Measurements from ENCODE around the gene PRXL2C.

PRXL2C gene

GRCh38 chr9:96611302-96611701 lies 43.8 kb downstream of the PRXL2C start:
- peaks cover 31% of the 10 kb centered on the region for H3K4me1 ChIP-seq (ENCODE audit: control insufficient read depth, insufficient read depth, low read length)
- H3K27me3 ChIP-seq (ENCODE audit: control insufficient read depth, insufficient read depth, low read length), result no peaks in the 10 kb centered on the region
- H3K4me3 ChIP-seq (ENCODE audit: low read depth, low read length), result no peak overlapping the region
- no peaks in the 10 kb centered on the region for H3K9me3 ChIP-seq (ENCODE audit: control insufficient read depth, insufficient read depth, low read depth, low read length)
- H3K36me3 ChIP-seq (ENCODE audit: control insufficient read depth, insufficient read depth, low read length), result no peaks in the 10 kb centered on the region
- H3K27ac ChIP-seq (ENCODE audit: low read depth, low read length), result no peak overlapping the region
- no peak overlapping the region for H3K9ac ChIP-seq (ENCODE audit: low read length)

- no peak overlapping the region for H3K4me3 ChIP-seq (ENCODE audit: low read depth, low read length)
- H3K9ac ChIP-seq (ENCODE audit: low read length), result no peak overlapping the region
- H3K36me3 ChIP-seq (ENCODE audit: control insufficient read depth, insufficient read depth, low read length), result no peaks in the 10 kb centered on the region
- no peaks in the 10 kb centered on the region for H3K27me3 ChIP-seq (ENCODE audit: control insufficient read depth, insufficient read depth, low read length)
- peaks cover 36% of the 10 kb centered on the region for H3K4me1 ChIP-seq (ENCODE audit: control insufficient read depth, insufficient read depth, low read length)
- H3K9me3 ChIP-seq (ENCODE audit: control insufficient read depth, insufficient read depth, low read depth, low read length), result no peaks in the 10 kb centered on the region
- H3K27ac ChIP-seq (ENCODE audit: low read depth, low read length), result no peak overlapping the region
Measured at GRCh38 chr9:96609732-96610131, 45.4 kb downstream of the PRXL2C start.

GRCh38 chr9:96607971-96608370 lies 47.1 kb downstream of the PRXL2C start:
- no peak overlapping the region for H3K4me3 ChIP-seq (ENCODE audit: low read depth, low read length)
- no peaks in the 10 kb centered on the region for H3K9me3 ChIP-seq (ENCODE audit: control insufficient read depth, insufficient read depth, low read depth, low read length)
- H3K27me3 ChIP-seq (ENCODE audit: control insufficient read depth, insufficient read depth, low read length), result no peaks in the 10 kb centered on the region
- H3K27ac ChIP-seq (ENCODE audit: low read depth, low read length), result no peak overlapping the region
- peaks cover 25% of the 10 kb centered on the region for H3K4me1 ChIP-seq (ENCODE audit: control insufficient read depth, insufficient read depth, low read length)
- H3K9ac ChIP-seq (ENCODE audit: low read length), result no peak overlapping the region
- no peaks in the 10 kb centered on the region for H3K36me3 ChIP-seq (ENCODE audit: control insufficient read depth, insufficient read depth, low read length)

- H3K9ac ChIP-seq (ENCODE audit: low read length), result no peak overlapping the region
Measured at GRCh38 chr9:96605328-96605727, 49.8 kb downstream of the PRXL2C start.

GRCh38 chr9:96604004-96604319 lies 51.2 kb downstream of the PRXL2C start:
- no peak overlapping the region for H3K9ac ChIP-seq (ENCODE audit: low read length)
- no peaks in the 10 kb centered on the region for H3K36me3 ChIP-seq (ENCODE audit: control insufficient read depth, insufficient read depth, low read length)
- no peak overlapping the region for H3K27ac ChIP-seq (ENCODE audit: low read depth, low read length)
- H3K27me3 ChIP-seq (ENCODE audit: control insufficient read depth, insufficient read depth, low read length), result no peaks in the 10 kb centered on the region
- no peak overlapping the region for H3K4me3 ChIP-seq (ENCODE audit: low read depth, low read length)
- no peaks in the 10 kb centered on the region; the same call in 1 of the 2 replicates for H3K9me3 ChIP-seq (ENCODE audit: control insufficient read depth, insufficient read depth, low read depth, low read length)
- peaks cover 11% of the 10 kb centered on the region; the same call in 1 of the 2 replicates for H3K4me1 ChIP-seq (ENCODE audit: control insufficient read depth, insufficient read depth, low read length)

More at GRCh38 chr9:96605328-96605727, 49.8 kb downstream of the PRXL2C start:
- H3K4me1 ChIP-seq (ENCODE audit: control insufficient read depth, insufficient read depth, low read length), result peaks cover 11% of the 10 kb centered on the region; the same call in 1 of the 2 replicates
- H3K27ac ChIP-seq (ENCODE audit: low read depth, low read length), result no peak overlapping the region
- no peaks in the 10 kb centered on the region for H3K36me3 ChIP-seq (ENCODE audit: control insufficient read depth, insufficient read depth, low read length)
- no peaks in the 10 kb centered on the region for H3K27me3 ChIP-seq (ENCODE audit: control insufficient read depth, insufficient read depth, low read length)
- H3K4me3 ChIP-seq (ENCODE audit: low read depth, low read length), result no peak overlapping the region
- H3K9me3 ChIP-seq (ENCODE audit: control insufficient read depth, insufficient read depth, low read depth, low read length), result no peaks in the 10 kb centered on the region; the same call in 1 of the 2 replicates

- H3K9me3 ChIP-seq (ENCODE audit: control insufficient read depth, insufficient read depth, low read depth, low read length), result no peaks in the 10 kb centered on the region; the same call in 1 of the 2 replicates
- H3K36me3 ChIP-seq (ENCODE audit: control insufficient read depth, insufficient read depth, low read length), result no peaks in the 10 kb centered on the region
- peaks cover 11% of the 10 kb centered on the region; the same call in 1 of the 2 replicates for H3K4me1 ChIP-seq (ENCODE audit: control insufficient read depth, insufficient read depth, low read length)
- no peak overlapping the region for H3K27ac ChIP-seq (ENCODE audit: low read depth, low read length)
- no peaks in the 10 kb centered on the region for H3K27me3 ChIP-seq (ENCODE audit: control insufficient read depth, insufficient read depth, low read length)
- no peak overlapping the region for H3K9ac ChIP-seq (ENCODE audit: low read length)
- H3K4me3 ChIP-seq (ENCODE audit: low read depth, low read length), result no peak overlapping the region
Measured at GRCh38 chr9:96603305-96604003, 51.7 kb downstream of the PRXL2C start.

- no peaks in the 10 kb centered on the region for H3K36me3 ChIP-seq (ENCODE audit: control insufficient read depth, insufficient read depth, low read length)
- H3K27ac ChIP-seq (ENCODE audit: low read depth, low read length), result no peak overlapping the region
- H3K27me3 ChIP-seq (ENCODE audit: control insufficient read depth, insufficient read depth, low read length), result no peaks in the 10 kb centered on the region
- peaks cover 6% of the 10 kb centered on the region; the same call in 1 of the 2 replicates for H3K4me1 ChIP-seq (ENCODE audit: control insufficient read depth, insufficient read depth, low read length)
- H3K9ac ChIP-seq (ENCODE audit: low read length), result no peak overlapping the region
- H3K4me3 ChIP-seq (ENCODE audit: low read depth, low read length), result no peak overlapping the region
- no peaks in the 10 kb centered on the region; the same call in 1 of the 2 replicates for H3K9me3 ChIP-seq (ENCODE audit: control insufficient read depth, insufficient read depth, low read depth, low read length)
Measured at GRCh38 chr9:96599298-96599697, 55.8 kb downstream of the PRXL2C start.

GRCh38 chr9:96596601-96597111 lies 58.5 kb downstream of the PRXL2C start:
- Histone ChIP-seq H3K4me3 (ENCODE audit: low read depth, low read length) (no peak overlapping the region), H3K27ac (ENCODE audit: low read depth, low read length) (no peak overlapping the region)

More at GRCh38 chr9:96596601-96597111, 58.5 kb downstream of the PRXL2C start:
- H3K4me1 ChIP-seq (ENCODE audit: control insufficient read depth, insufficient read depth, low read length), result peaks cover 6% of the 10 kb centered on the region; the same call in 1 of the 2 replicates
- no peak overlapping the region for H3K9ac ChIP-seq (ENCODE audit: low read length)
- no peaks in the 10 kb centered on the region for H3K36me3 ChIP-seq (ENCODE audit: control insufficient read depth, insufficient read depth, low read length)
- no peaks in the 10 kb centered on the region for H3K27me3 ChIP-seq (ENCODE audit: control insufficient read depth, insufficient read depth, low read length)
- H3K9me3 ChIP-seq (ENCODE audit: control insufficient read depth, insufficient read depth, low read depth, low read length), result no peaks in the 10 kb centered on the region
